Immature natural killer cell (primary cell): ENCODE results near the gene RANBP3. TPM values are rescaled to one million over a fixed set of nuclear protein-coding genes. Genes with fewer than 3 reads are reported as not detected.
"Not testable (repeated sequence)": the region's sequence is repeated elsewhere in the genome, so short reads cannot be mapped to it uniquely, and the experiment has no call there.

Experiments
- DNase-seq, 3 donors: peaks; one replicate each; pipeline ENCODE4 v3.0.0; 2022; ENCODE audit warnings: mixed read lengths in 1 of 3
- H3K27ac Mint-ChIP-seq, 6 donors: one replicate each; pipeline ENCODE4 v1.8.0; 2020; ENCODE audit warnings: mixed read lengths in 6 of 6, mild to moderate bottlenecking in 5 of 6, inconsistent platforms in 4 of 6, moderate library complexity in 3 of 6
- H3K27me3 Mint-ChIP-seq, 3 donors: one replicate each; pipeline ENCODE4 v1.8.0; 2020 to 2021; ENCODE audit warnings: low read depth in 3 of 3, mild to moderate bottlenecking in 3 of 3, mixed read lengths in 3 of 3, moderate library complexity in 3 of 3, inconsistent platforms in 1 of 3
- H3K36me3 Mint-ChIP-seq, 3 donors: one replicate each; pipeline ENCODE4 v1.8.0; 2020; ENCODE audit warnings: mixed read lengths in 3 of 3, inconsistent platforms in 2 of 3, mild to moderate bottlenecking in 2 of 3
- H3K4me1 Mint-ChIP-seq, 2 donors: one replicate each; pipeline ENCODE4 v1.8.0; 2020; ENCODE audit warnings: inconsistent platforms in 2 of 2, mild to moderate bottlenecking in 2 of 2, mixed read lengths in 2 of 2, moderate library complexity in 1 of 2
- H3K4me3 Mint-ChIP-seq, 5 donors: one replicate each; pipeline ENCODE4 v1.8.0; 2020; ENCODE audit warnings: mild to moderate bottlenecking in 5 of 5, mixed read lengths in 5 of 5, inconsistent platforms in 3 of 5, moderate library complexity in 3 of 5
- H3K9me3 Mint-ChIP-seq, 6 donors: one replicate each; pipeline ENCODE4 v1.8.0; 2020; ENCODE audit warnings: mild to moderate bottlenecking in 6 of 6, mixed read lengths in 6 of 6, inconsistent platforms in 4 of 6, moderate library complexity in 3 of 6
- polyA plus RNA-seq, 3 donors: library from polyadenylated mRNA; unstranded; fragments of 300-500 nt; fragmentation: Illumina TruSeq; gene quantifications; one replicate each; pipeline ENCODE4 v1.2.3, GENCODE V29; 2021

The RANBP3 gene
- polyA plus RNA-seq, 3 donors from 2014 or later: 3.2 to 14.5 (median 4.4) TPM

DNA sequence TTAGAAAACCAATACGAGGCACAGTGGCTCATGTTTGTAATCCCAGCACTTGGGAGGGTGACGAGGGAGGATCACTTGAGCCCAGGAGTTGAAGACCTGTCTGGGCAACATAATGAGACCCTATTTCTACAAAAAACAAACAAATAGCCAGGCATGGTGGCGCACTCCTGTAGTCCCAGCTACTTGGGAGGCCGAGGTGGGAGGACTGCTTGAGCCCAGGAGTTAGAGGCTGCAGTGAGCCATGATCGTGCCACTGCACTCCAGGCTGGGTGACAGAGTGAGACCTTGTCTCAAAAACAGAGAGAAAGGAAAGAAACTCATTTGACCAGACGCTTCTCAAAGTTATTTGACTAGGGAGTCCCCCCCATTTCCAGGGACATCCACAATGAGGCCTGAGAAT lies 14.7 kb downstream of the RANBP3 start:
- not testable (repeated sequence) for H3K27me3 Mint-ChIP-seq, H3K36me3 Mint-ChIP-seq, H3K9me3 Mint-ChIP-seq, DNase-seq
- peaks cover 86 to 91% of the 10 kb centered on the region in 2 donors for H3K4me1 Mint-ChIP-seq
- peak overlapping the region in 3 of 5 donors; percentile 20 to 74 (median 22) for H3K4me3 Mint-ChIP-seq
- peak overlapping the region; percentile 89 to 98 (median 96) for H3K27ac Mint-ChIP-seq

- peak overlapping the region; percentile 89 to 98 (median 96) for H3K27ac Mint-ChIP-seq
- H3K4me1 Mint-ChIP-seq: peaks cover 85 to 91% of the 10 kb centered on the region in 2 donors
- peak overlapping the region; percentile 45 to 84 (median 76) for H3K4me3 Mint-ChIP-seq
- H3K27me3 Mint-ChIP-seq: peaks cover 0 to 5% (median 0%) of the 10 kb centered on the region in 3 donors
- no peaks in the 10 kb centered on the region for H3K9me3 Mint-ChIP-seq
- DNase-seq: peak; percentile 75 to 81 (median 79)
- H3K36me3 Mint-ChIP-seq: peaks cover 0 to 4% (median 4%) of the 10 kb centered on the region in 3 donors
These were observed 15.7 kb downstream of the RANBP3 start for GRCh38 chr19:5961969-5962945.

DNA sequence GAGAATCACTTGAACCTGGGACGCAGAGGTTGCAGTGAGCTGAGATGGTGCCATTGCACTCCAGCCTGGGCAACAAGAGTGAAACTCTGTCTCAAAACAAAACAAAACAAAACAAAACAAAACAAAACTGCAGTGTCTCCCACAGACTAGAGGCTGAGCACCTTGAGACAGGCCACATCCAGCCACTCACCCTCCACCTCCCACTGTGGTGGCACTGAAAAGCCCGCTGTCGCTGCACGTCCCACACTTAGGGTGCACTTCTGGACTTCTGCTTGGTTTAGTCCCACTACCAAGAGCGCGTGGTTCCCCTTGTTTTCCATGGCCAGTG lies 16.3 kb downstream of the RANBP3 start:
- H3K27me3 Mint-ChIP-seq, H3K36me3 Mint-ChIP-seq, DNase-seq, H3K9me3 Mint-ChIP-seq: not testable (repeated sequence)
- H3K4me1 Mint-ChIP-seq: peaks cover 83 to 90% of the 10 kb centered on the region in 2 donors
- H3K4me3 Mint-ChIP-seq: peak overlapping the region; percentile 45 to 84 (median 76)
- peak overlapping the region; percentile 89 to 98 (median 96) for H3K27ac Mint-ChIP-seq

DNA sequence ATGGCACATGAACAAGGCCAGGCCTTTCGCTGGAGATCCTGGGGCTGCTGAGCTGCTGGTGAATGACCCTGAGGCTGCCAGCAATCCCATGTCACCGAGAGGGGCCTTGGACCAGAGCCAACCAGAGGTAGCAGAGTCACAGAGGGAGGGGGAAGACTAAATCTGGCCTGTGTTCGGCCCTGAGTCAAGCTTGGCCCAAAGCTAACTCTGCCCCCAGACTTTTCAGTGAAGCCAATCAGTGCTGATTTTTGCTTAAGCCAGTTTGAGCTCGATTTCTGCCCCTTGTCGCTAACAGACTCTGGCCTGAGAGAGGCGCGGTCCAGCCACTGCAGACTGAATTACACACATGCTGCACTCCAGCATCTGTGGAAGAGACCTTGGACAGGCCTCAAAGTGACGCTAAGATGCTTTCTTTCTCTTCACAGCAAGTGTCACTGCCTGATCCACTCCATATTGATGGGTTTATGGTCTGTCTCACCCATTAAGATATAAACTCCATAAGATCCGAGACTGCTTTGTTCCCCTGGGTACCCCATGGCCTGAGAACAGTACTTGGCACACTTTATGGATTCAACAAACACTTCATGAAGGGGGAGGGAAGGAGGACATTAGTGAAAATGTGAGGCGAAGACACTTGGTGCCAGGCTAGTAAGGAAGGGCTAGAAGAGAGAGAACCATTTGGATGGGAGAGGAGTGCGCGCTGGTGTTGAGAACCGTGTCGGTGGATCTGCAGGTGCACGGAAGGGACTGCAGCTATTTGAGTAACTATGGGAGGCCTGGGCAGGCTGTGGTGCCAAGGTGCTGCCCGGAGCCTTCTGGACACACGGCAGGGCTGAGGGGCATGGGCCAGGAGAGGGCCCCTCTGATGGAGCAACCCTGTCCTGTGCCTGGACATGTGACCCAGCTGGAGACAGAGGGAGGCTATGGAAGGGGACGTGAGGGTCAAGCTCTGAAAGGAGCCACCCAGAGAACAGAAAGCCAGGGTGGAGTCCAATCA lies 17.6 kb downstream of the RANBP3 start:
- peak overlapping the region; percentile 89 to 98 (median 96) for H3K27ac Mint-ChIP-seq
- peaks cover 0 to 5% (median 0%) of the 10 kb centered on the region in 3 donors for H3K27me3 Mint-ChIP-seq
- H3K4me1 Mint-ChIP-seq: peaks cover 90% of the 10 kb centered on the region in 2 donors
- no peak for DNase-seq
- peaks cover 0 to 4% (median 0%) of the 10 kb centered on the region in 3 donors for H3K36me3 Mint-ChIP-seq
- H3K9me3 Mint-ChIP-seq: no peaks in the 10 kb centered on the region
- peak overlapping the region; percentile 24 to 76 (median 66) for H3K4me3 Mint-ChIP-seq

DNA sequence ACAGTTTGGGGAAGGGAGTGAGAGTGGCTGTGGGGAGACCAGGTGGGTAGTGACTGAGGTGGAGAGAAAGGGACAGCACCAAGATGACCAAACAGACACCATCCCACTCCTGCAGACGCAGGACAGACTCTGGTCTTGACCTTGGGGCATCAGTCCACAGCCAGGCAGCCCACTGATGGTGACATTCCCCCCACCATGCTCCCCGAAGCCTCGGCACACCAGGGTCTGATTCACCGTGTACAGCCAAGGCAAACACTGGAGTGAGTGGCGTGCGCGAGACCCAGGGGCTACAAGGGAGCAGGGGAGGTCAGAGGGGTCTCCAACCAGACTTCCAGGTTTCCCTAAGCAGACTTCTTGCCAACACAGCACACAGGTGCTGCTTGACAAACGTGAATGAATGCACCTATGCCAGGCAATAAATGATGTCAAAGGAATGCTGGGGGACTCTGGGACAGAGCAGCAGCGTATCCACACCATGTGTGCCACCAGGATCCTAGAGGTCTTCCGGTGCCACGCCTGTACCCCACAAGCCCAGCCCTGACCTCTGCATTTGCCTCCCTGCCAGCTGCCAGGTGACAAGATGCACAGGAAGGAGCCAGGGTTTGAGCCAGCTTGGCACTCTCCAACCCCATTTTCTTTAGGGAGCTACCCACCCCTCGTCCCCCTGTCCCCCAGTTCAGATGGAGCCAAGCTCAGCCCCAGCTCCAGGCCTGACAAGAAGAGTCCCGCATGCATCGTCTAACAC lies 18.5 kb downstream of the RANBP3 start:
- peaks cover 0 to 5% (median 0%) of the 10 kb centered on the region in 3 donors for H3K27me3 Mint-ChIP-seq

DNA sequence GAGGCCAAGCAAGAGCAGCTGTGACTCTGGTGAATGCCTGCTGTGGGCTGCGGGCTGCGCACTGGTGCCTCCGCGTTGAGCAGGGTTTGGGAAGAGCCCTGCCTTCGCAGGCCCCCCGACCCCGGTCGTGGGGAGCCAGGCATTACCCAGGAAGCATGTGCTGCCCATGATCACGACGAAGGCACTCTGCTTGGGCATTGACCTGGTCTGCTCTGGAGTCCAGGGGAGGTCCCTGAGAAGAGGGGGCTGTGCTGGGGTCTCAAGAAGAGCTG lies 19.2 kb downstream of the RANBP3 start:
- peaks cover 0 to 5% (median 0%) of the 10 kb centered on the region in 3 donors for H3K27me3 Mint-ChIP-seq
- peaks cover 92% of the 10 kb centered on the region in 2 donors for H3K4me1 Mint-ChIP-seq
- peaks cover 0 to 4% (median 0%) of the 10 kb centered on the region in 3 donors for H3K36me3 Mint-ChIP-seq
- no peak for DNase-seq
- H3K27ac Mint-ChIP-seq: peak overlapping the region in 3 of 6 donors; percentile 49 to 74 (median 50)
- H3K4me3 Mint-ChIP-seq: no peak overlapping the region
- H3K9me3 Mint-ChIP-seq: no peaks in the 10 kb centered on the region

More for the DNA sequence above, 18.5 kb downstream of the RANBP3 start:
- no peak overlapping the region for H3K4me3 Mint-ChIP-seq
- peaks cover 0 to 4% (median 0%) of the 10 kb centered on the region in 3 donors for H3K36me3 Mint-ChIP-seq
- no peak for DNase-seq
- no peaks in the 10 kb centered on the region for H3K9me3 Mint-ChIP-seq
- H3K4me1 Mint-ChIP-seq: peaks cover 91 to 92% of the 10 kb centered on the region in 2 donors
- H3K27ac Mint-ChIP-seq: peak overlapping the region in 5 of 6 donors; percentile 89 to 98 (median 96)

DNA sequence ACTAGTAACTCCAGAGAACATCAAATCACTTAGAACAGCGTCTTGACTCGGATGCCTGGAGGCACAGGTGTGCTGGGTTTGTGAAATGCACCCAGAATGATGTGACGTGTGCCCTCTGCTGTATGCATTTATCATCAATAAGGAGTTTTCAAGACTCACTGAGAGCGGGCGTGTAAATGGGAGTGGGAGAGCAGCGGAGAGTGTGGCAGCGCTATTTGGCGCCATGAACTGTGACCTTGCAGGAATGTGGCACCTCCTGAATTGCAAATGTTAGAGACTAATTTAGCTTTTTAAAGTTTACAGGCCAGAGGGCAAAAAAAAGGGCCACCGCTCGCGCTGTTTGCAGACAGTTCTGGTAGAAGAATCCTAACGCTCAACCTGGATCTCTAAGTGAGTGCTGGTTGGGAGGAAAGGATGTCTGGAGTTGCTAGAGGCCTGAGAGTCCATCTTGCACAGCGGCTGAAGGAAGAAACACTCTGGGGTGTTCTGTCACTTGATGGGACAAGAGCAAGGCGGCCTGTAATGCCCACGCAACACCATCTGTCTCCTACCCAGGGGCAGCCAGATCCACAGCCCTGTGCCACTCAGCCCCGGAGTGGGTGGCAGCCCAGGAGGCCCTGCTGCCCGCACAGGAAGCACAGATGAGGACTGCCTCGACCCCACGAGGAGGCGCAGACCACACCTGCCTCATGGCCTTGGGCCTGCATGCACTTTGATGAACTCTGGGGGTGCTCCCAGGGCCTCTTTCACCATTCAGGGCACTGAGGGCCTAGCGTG lies 19.7 kb downstream of the RANBP3 start:
- peaks cover 0 to 4% (median 0%) of the 10 kb centered on the region in 3 donors for H3K36me3 Mint-ChIP-seq
- peaks cover 92% of the 10 kb centered on the region in 2 donors for H3K4me1 Mint-ChIP-seq
- no peak for DNase-seq
- peaks cover 0 to 5% (median 0%) of the 10 kb centered on the region in 3 donors for H3K27me3 Mint-ChIP-seq
- H3K4me3 Mint-ChIP-seq: peak overlapping the region in 1 of 5 donors; percentile 45
- peak overlapping the region in 5 of 6 donors; percentile 17 to 93 (median 66) for H3K27ac Mint-ChIP-seq
- no peaks in the 10 kb centered on the region for H3K9me3 Mint-ChIP-seq

- no peak overlapping the region for H3K27ac Mint-ChIP-seq
- H3K9me3 Mint-ChIP-seq: no peaks in the 10 kb centered on the region
- peaks cover 0 to 8% (median 0%) of the 10 kb centered on the region in 3 donors for H3K27me3 Mint-ChIP-seq
- H3K4me3 Mint-ChIP-seq: no peak overlapping the region
- H3K36me3 Mint-ChIP-seq: peaks cover 0 to 4% (median 0%) of the 10 kb centered on the region in 3 donors
- peaks cover 92% of the 10 kb centered on the region in 2 donors for H3K4me1 Mint-ChIP-seq
- DNase-seq: no peak
These were observed 20.8 kb downstream of the RANBP3 start for GRCh38 chr19:5957170-5957569.

DNA sequence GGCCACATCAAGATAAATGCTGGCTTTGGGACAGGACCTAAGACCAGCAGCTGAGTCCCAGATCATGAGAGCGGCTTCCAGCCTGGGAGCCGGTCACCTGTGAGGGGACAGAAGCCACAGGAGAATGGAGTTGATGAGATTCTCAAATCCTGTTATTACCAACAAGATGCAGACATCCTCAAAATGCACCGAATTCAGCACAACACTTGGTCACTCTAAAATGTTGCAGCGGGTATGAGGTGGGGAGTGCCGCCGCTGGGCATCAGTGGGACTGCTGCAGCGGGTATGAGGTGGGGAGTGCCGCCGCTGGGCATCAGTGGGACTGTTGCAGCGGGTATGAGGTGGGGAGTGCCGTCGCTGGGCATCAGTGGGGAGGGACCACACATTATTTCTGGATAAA lies 21.2 kb downstream of the RANBP3 start:
- H3K9me3 Mint-ChIP-seq: no peaks in the 10 kb centered on the region
- H3K36me3 Mint-ChIP-seq: peaks cover 0 to 4% (median 0%) of the 10 kb centered on the region in 3 donors
- H3K27ac Mint-ChIP-seq: peak overlapping the region in 2 of 6 donors; percentile 12 to 64
- peaks cover 92% of the 10 kb centered on the region in 2 donors for H3K4me1 Mint-ChIP-seq
- H3K27me3 Mint-ChIP-seq: peaks cover 0 to 4% (median 0%) of the 10 kb centered on the region in 3 donors
- no peak for DNase-seq
- no peak overlapping the region for H3K4me3 Mint-ChIP-seq

DNA sequence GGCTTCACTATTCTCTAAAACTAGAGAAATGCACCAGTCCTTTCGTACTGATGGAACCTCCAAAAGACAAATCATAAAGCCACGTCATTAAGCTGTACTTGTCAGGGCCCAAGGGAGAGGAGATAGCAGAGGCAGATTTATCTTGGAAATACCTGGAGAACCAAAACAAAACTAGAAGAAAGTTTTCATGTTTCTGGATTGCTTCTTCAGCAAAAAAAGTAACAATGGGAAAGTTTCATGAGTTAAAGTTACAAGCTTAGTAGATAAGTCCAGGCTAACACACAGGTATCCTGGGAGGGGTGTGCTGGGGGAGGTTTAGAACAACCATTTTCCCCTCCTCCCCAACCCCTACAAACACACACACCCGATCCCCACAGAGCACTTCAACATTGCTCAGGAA lies 21.6 kb downstream of the RANBP3 start:
- Mint-ChIP-seq H3K9me3 (no peaks in the 10 kb centered on the region), H3K27ac (peak overlapping the region in 3 of 6 donors; percentile 12 to 66 (median 64)), H3K27me3 (peaks cover 0 to 4% (median 0%) of the 10 kb centered on the region in 3 donors), H3K4me1 (peaks cover 92% of the 10 kb centered on the region in 2 donors), H3K4me3 (no peak overlapping the region), H3K36me3 (peaks cover 0 to 4% (median 0%) of the 10 kb centered on the region in 3 donors)
- no peak for DNase-seq

DNA sequence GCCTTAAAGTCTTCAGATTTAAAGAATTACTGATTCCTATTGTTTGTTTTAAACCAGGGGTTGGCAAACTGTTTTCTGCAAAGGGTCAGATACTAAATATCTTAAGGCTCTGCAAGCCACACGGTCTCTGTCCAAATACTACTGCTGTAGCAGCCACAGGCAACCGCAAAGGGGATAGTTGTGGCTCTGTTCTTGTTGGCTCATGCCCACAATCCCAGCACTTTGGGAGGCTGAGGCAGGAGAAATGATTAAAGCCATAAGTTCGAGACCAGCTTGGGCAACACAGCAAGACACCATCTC lies 22.4 kb downstream of the RANBP3 start:
- Mint-ChIP-seq H3K4me1 (peaks cover 92% of the 10 kb centered on the region in 2 donors), H3K27me3 (peaks cover 0 to 4% (median 0%) of the 10 kb centered on the region in 3 donors), H3K4me3 (peak overlapping the region in 1 of 5 donors; percentile 27), H3K36me3 (peaks cover 0 to 4% (median 0%) of the 10 kb centered on the region in 3 donors), H3K9me3 (no peaks in the 10 kb centered on the region), H3K27ac (peak overlapping the region in 4 of 6 donors; percentile 35 to 66 (median 64))
- no peak for DNase-seq

- peak overlapping the region; percentile 53 to 82 (median 61) for H3K4me3 Mint-ChIP-seq
- peaks cover 0 to 4% (median 0%) of the 10 kb centered on the region in 3 donors for H3K36me3 Mint-ChIP-seq
- DNase-seq: no peak
- H3K27me3 Mint-ChIP-seq: peaks cover 0 to 4% (median 0%) of the 10 kb centered on the region in 3 donors
- peak overlapping the region; percentile 66 to 94 (median 88) for H3K27ac Mint-ChIP-seq
- H3K4me1 Mint-ChIP-seq: peaks cover 90 to 95% of the 10 kb centered on the region in 2 donors
- no peaks in the 10 kb centered on the region for H3K9me3 Mint-ChIP-seq
These were observed 23.6 kb downstream of the RANBP3 start for GRCh38 chr19:5954293-5954692.
